Activated CD8-positive, alpha-beta memory T cell treated with anti-CD3 and anti-CD28 coated beads, Interleukin-2, amount 50 U/mL, for 24 hours (primary cell): ENCODE data around the gene ARL6IP1.

ENCODE experiments used
- DNase-seq: peaks from one replicate; pipeline ENCODE4 v3.0.0-alpha.2; 2020; ENCODE audit errors: extremely low read depth

ARL6IP1 gene

DNA sequence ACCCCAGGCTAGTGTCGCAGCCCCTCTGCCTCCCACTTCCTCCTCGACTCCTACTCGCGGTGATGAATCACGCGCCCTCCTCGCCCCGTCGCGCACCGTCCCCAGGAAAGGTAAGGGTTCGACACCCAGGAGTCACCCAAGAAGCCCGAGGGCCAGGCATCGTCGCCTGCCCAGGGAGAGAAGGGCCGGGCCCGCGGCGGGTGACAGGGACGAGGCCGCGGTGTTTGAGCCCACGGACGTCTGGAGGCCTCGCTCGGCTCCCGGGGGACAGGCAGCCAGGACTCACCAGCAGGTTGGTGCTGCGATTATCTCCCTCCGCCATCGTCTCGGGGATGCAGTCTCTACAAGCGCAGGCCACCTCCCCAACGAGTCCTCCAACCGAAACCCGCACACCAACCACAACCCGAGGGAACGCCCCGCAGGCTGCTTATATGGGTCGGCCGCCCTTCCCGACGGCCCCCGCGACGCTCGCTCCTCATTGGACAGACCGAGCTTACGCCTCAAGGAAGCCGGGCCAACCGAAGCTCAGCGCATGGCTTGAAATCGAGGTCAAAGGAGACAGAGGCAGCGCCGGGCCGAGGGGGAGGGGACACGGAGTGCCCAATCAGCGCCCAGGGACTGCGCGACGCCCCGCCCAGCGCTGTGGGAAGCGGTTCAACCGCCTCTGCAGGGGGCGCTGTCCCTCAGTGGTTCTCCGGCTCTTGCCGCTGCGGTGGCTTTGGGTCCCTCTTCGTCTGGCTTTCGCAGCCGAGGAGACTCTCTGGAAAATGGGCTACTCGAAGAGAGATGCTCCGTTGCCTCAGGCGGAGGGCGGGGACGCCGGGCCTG lies at the start of gene ARL6IP1:
TSS of gene ARL6IP1 (minus strand) at position 405 of the 828 bp plus-strand sequence. CDS start at position 322, 83 bp downstream.
- peak; percentile 94 for DNase-seq

DNA sequence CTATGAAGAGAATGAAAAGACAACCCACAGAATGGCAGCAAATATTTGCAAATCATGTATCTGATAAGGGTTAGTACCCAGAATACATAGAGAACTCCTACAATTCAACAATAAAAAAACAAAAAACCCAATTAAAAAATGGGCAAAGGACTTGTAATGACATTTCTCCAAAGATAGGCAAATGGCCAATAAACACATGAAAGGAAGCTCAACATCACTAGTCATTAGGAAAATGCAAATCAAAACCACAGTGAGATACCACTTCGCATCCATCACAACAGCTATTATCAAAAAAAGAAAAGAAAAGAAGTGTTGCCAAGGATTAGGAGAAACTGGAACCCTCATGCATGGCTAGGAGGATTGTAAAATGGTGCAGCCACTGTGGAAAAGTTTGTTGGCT lies 45.1 kb upstream of the ARL6IP1 start:
- no peak for DNase-seq

DNA sequence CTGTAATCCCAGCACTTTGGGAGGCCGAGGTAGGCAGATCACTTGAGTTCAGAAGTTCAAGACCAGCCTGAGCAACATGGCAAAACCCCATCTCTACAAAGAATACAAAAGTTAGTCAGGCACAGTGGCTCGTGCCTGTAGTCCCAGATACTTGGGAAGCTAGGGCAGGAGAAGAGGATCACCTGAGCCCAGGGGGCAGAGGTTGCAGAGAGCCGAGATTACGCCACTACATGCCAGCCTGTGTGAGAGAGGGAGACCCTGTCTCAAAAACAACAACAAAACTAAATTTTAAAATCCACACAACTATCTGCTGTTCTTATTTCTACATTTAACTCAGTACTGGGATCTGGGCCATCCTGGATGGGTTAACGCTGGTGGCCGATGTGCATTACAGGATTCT lies 41.2 kb upstream of the ARL6IP1 start:
- DNase-seq = no peak

DNA sequence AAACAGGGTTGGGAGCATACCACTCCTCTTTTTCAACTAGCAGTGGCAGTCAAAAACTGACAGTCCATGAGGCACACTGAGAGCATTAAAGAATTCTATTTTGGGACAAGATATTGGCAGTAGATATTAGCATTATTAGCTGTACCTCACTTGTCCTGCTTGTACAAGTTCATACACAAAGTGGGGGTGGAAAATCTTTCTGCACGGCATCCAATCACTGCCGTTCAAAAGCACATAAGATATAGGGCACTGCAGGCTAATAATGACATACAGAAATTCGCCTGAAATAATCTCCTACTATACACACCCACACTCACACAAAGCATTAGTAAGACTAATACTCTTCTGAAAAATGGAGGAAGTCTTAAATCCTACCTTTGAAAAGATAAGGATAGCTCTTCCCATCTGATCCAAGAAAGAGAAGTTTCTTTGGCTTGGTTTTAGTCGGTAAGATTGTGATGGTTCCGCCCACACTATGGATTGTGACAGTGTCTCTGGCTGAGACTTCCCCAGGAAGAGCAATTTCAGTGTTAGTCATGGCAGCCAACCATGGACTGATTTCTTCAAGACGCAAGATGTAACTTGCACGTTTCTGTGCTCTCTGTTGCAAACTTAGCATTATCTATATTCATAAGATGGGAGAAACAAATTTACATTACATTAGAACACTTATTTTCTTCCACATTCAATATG lies 40.6 kb upstream of the ARL6IP1 start:
- no peak for DNase-seq

DNA sequence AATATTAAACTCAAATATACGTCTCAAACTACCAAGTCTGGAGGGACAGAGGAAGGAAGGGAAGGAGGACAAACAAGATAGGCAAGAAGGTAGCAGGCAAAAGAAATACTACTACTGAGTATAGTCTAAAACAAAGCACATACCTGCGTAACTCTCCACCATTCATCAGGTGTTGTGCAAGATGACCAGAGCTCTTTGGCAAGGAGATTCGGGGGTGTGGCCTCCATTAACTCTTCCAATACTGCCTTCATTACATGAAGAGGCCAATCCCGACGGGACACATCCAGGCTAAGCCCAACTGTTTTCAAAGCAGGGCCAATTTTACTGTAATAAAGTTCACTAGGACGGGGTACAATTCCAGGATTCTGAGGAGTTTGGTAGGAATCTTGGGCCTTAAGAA lies 38.2 kb upstream of the ARL6IP1 start:
- no peak for DNase-seq

DNA sequence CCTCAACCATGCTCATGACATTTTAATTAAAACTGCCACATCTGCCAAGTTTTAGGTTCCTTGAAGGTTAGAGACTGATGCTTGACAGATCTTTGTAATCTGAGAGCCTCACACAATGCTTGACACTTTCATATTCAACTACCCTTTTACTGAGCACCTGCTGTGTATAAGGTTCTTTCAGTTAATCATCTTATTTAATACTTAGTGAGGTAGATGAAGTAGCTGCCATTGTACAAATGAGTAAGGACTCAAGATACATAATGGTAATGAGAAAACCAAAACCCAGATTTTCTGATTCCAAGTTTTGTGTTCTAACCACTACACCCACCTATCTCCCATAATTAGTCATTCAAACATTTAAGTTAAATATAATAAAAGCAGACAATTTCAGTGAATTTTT lies 35.4 kb upstream of the ARL6IP1 start:
- no peak for DNase-seq

DNA sequence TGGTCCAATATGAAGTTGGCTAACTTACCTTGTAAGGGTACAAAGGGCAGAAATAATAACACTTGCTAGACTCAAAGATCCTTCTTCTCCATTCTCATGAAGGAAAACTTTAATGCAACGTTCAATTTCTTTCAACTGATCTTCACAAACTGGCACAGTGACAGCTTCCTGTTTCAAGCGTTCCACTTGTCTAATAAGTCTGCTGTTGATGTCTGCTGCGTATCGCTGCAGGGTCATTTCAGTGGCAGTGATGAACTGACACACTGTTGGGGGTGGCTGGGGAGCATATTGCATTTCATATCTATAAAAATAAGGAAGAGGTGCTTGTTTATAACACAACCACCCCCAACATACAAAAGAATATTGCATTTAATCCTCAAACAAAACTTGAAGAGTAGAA lies 33.5 kb upstream of the ARL6IP1 start:
- DNase-seq = no peak

DNA sequence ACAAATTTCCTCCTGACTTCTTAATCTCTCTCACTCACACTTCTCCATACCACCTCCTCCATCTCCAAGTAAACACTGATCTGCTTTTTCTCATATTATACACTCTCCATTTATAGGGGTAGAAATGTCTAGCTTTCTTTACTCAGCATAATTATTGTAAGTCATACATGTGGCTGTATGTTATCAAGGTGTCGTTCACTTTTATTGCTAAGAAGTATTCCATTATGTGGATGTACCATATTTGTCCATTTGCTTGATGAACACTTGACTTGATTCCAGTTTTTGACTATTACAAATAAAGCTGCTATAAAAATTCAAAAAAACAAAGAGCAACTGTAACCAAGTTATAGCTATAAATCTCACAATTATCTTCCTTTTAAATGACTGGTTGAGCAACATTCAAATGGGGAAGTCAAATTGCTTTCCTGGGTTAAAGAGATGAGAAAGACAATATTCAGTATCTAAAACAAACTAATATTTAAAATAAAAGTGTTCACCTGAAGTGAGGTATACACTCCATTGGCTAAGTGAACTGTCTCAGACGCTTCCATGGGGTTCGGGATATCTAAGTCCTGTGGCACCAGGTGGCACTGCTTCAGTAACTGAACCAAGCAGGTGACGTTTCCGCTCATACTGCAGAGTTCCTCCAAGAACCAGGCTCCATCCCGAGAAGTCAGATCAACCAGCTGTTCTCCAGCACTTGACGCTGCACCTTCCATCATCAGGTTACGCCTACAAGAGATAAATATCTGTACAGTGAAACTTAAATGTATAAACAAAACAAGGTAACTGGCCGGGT lies 32.6 kb upstream of the ARL6IP1 start:
- no peak for DNase-seq

DNA sequence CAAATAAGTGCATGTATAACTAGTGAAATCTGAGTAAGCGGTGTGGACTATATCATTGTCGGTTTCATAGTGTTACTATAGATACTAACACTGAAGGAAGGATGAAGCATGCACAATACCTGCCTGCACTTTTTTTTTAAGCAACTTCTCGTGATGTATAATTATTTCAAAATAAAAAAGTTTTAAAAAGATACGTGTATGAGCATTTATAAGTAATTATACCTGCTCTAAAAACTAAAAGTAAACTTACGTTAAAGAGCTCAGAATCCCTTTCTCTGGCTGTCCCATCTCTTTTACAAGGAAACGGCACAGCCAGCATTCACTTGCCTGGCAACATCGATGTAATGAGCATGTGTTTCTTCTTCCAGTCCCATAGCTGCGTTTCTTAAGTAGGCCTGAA lies 31.3 kb upstream of the ARL6IP1 start:
- DNase-seq = no peak

DNA sequence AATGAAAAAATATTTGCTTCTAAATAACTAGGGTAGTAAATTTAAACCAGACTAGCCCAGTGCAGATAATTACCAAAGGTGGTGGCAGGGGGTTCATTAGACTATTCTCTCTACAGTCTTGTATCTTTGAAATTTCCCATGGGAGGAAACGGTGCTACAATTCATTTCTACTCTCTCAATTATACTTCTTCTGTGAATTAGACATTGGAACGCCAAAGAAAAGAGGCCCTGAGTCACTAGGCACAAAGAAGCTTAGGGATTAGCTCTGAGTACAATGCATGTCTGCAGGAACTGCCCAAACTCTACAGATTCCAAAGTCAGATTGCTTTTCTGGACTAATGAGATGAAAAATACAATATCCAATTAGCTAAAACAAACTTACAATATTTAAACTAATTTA lies 30.7 kb upstream of the ARL6IP1 start:
- DNase-seq = no peak

DNA sequence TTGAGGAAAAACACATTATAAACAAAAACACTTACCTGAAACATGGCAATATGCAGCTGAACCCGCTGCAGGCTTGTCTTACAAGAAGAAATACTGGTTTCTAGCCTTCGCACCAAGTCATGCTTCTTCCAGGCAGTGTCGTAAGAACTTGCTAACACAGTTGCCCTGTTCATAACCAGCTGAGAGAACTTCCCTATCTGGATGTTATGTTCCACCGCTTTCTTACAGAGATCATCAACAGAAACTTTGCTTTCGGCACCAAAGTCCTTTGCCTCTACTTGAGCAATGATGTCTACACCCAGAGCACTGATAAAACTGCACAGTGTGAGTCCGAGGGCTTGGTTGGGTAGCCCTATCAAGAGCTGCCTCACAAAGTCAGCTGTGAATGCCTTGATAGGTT lies 27.9 kb upstream of the ARL6IP1 start:
- no peak for DNase-seq

DNA sequence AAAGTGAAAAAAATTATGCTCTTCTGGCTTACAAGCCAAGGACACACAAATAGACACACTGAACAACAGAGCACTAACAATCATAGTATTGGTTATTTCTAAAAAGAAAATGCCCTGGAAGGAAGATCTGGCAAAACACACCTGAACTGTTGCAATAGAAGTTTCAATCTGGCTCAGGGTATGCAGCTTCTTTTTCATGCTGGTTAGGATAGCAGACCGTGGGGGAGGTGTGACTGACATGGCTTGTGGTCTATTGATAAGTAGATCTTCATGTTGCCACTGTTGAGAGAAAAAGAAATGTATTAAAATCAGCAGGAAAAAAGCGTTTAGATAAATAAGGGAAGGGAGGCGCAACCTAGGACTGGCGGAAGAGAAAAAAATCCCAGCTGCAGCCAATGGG lies 26.5 kb upstream of the ARL6IP1 start:
- DNase-seq = no peak

DNA sequence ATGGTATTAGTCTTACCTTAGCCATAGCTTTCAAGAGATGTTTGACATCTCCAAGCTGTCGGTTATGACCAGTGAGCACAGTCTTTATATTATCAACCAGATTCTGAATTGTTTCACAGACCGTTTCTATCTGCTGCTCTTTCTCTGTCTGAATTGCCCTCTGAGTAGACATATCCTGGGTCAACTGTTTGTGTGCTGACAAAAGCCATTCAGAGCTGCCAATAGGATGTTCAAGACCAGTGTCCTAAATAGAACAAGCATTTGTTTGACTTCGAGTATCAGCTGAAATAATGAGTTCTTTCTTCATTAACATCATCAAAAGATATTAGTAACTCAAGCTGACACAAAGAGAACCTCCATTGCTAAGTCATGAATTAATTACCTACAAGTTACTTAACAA lies 14.9 kb upstream of the ARL6IP1 start:
- no peak for DNase-seq

DNA sequence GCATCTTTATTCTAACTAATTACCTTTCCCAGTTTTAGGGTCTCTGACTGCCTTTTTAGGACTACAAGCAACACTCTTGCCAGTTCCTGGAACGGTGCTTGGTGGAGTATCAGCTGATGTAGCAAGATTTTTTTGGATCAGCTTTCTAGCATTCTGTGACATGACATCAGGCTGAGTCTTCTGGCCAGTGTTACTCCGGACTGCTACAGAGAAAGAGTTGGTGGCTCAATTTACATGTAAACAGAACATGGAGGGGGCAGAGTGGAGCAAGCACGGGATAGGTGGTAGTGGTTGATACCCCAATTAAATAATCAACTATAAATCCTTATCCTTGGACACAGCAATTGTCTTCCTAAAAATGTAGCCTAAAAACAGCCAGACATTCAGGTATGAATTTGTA lies 10.6 kb upstream of the ARL6IP1 start:
- no peak for DNase-seq

DNA sequence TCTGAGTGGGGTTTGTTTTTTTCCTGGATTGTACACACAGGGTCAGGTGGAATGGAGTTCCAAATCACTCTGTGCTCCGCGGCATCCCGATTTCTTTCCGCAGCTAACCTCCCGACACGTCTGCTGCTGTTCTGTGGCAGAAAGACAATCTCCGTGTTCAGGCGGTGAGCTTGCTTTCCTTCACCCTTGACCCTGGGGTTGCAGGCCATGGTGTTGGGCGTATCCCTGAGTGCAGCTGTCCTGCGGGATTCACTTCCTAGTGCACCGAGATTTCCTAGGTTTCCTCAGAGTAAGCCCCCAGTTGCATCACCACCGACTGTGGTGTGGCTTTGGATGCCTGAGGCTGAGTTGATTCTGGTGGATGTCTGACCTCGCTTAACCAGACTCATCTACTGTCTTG lies 7.8 kb upstream of the ARL6IP1 start:
- DNase-seq = no peak

DNA sequence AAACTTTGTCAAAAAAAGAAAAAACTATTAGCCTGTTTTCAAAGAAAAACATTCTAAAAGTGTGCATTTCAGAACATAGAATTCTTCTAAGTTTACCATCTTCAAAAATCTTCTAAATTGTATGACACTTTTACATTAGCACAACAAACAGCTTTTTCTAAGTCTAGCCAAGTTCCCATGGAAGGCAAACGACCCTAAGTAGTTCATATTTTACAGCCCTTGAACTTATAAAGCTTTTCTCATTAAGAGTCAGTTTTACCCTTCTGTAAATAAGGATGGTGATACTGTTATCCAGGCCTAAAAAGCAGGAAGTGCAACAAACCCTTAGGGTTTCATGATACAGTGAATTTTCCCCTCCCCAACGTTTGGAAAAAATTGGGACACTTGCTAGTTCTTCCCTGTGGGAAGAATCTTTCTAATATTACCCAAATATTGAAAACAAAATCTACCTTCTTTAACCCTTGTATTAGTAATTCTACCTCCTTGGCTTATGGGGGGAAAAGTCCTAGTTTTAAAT lies 4.0 kb upstream of the ARL6IP1 start:
- no peak for DNase-seq

DNA sequence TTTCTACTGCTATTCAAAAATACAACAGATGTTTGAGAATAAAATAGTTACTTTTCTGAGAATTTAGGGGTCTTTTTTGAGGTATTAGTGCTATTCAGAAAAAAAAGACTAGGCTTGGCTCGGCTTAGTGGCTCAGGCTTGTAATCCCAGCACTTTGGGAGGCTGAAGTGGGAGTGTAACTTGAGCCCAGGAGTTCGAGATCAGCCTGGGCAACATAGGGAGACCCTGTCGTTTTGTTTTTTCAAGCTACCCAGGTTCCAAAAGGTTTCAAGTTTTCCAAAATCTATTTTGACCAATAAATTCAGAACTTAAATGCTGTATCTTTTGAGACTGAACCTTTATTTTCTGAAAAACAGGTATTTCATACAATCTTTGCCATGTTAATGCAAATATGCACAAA lies 3.2 kb upstream of the ARL6IP1 start:
- no peak for DNase-seq

DNA sequence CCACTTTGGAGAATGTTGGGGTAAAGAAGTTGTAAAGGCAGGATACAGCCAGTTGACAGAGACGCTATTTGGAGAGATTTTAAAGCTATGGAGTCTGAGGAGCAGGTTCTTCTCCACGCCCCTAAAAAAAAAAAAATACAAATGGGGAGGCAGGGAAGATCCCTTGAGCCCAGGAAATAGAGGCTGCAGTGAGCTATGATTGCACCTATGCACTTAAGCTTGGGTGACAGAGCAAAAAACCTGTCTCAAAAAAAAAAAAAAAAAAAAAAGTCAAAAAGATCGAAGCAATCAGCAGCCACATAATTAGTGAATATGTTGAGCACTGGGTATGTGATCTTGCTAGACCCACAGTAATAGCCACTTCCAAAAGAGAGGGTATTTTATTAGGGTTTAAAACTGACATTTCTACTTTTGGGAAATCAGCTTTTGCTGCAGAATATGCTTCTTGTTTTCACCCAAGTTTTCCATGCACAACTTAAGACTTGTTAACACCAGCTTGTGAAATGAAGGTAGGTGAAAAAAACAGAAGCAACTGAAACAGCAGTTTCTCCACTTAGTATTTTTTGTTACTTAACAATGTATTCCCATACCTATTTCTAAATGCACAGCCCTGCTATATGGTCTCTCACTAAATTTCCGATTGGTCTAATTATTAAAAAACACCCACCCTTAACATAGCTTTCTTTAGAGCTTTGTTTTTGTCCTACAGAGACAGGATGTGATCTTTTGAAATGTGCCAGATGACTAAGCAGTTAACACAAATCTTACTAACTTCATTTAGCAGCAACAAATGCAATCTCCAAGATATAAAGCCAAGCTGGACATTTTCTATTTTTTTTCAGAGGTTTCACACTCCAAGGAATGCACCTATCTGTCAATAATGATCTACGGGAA lies 2.5 kb upstream of the ARL6IP1 start:
- no peak for DNase-seq

DNA sequence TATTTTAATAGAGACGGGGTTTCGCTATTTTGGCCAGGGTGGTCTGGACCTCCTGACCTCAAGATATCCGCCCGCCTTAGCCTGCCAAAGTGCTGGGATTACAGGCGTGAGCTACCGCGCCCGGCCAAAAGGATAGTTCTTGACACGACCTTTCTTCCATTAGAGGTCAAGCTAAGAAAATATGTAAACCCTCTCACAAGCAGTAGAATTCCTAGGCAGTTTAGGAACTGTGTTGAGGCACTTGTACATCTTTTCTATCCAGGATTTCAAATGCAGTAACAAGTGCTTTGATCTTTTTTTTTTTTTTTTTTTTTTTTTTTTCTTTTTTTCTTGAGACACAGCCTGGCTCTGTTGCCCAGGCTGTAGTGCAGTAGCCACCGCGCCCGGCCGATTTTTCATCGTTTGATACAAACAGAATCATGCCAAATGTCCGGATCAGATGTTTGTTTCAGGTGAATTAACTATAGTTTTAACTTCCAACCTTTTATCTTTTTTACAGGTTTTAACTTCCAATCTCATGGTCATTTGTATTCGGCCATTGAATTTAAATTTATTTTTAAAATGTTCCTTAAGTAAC lies 1.5 kb upstream of the ARL6IP1 start:
- no peak for DNase-seq

DNA sequence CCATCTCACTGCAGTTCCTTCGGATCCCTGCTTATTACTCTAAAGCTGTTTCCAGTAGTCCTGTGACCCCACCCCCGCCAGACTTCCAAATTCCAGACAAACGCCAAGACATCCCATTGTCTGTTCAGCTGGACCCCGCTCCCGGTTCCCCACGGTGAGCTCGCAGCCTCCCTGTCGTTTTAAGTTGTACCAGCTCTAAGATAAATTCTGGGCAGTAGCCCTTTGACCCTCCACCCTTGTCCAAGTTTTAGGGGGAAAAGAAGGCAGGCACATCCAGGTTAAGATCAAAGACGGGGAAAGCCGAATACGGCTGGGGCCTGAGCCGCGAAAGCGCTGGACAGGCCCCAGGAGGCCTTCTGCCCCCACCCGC lies 589 bp downstream of the ARL6IP1 start:
- no peak for DNase-seq

DNA sequence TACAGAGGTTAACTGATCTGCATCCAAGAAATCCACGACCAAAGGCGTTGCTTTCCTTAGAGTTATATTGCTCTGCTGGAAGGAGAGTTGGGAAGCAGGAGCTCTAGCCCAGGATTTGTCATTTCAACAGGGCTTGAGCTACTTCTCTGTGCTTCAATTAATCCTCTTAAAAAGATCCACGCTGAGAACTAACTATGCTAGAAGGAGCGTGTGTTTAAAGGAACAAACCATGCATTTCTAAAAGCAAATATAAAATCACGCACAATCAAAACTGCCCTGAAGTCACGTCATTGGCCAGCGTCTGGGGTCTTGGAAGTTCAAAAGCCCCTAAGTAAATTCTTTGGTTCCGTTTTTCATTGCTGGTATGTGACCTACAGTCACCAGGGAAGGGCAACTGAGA lies 1.1 kb downstream of the ARL6IP1 start:
- no peak for DNase-seq
